ENCODE measurements around the gene FADS3. TPM values are rescaled to one million over a fixed set of nuclear protein-coding genes. Genes with fewer than 3 reads are reported as not detected.
A peak's percentile ranks its signal among the peaks of the same experiment; 100 is the strongest.

The FADS3 gene
- total and polyA plus RNA-seq, 9 of the 15 experiments (the other 6 are each of a cell fraction or from before 2014, with no cell fraction given), result 0.97 to 148 (median 92.7) TPM

GRCh38 chr11:61908730-61909316, 17.5 kb upstream of the FADS3 start:
- Histone ChIP-seq H3K4me2 (ENCODE audit: insufficient read depth, low read length) (peak overlapping the region; percentile 35), H3K27me3 (ENCODE audit: control insufficient read depth in 2 of 2, insufficient read depth in 2 of 2, low read length in 2 of 2) (no peaks in the 10 kb centered on the region), H4K20me1 (replicated peaks; ENCODE audit: control insufficient read depth, insufficient read depth, low read length) (peaks cover 24% of the 10 kb centered on the region; the same call in 1 of the 2 replicates), H2AFZ (ENCODE audit: low read depth, low read length) (no peak overlapping the region), H3K4me3 (no peak overlapping the region), H3K4me1 (replicated peaks in 1 of 2; ENCODE audit: control insufficient read depth in 2 of 2, insufficient read depth in 2 of 2, low read length in 2 of 2) (peaks cover 14 to 70% of the 10 kb centered on the region in 2 experiments), H3K9me1 (ENCODE audit: control insufficient read depth, insufficient read depth, low read length) (peaks cover 12% of the 10 kb centered on the region), H3K27ac (ENCODE audit: extremely low read depth, low read depth, low read length) (peak overlapping the region; percentile 47; the same call in 2 of the 3 replicates), H3K36me3 (ENCODE audit: control insufficient read depth, insufficient read depth, low read length) (peaks cover 55% of the 10 kb centered on the region; the same call in 2 of the 3 replicates), H3K79me2 (ENCODE audit: control insufficient read depth, insufficient read depth, low read length) (peaks cover 53% of the 10 kb centered on the region), H3K9me3 (replicated peaks; ENCODE audit: control insufficient read depth, insufficient read depth, low read depth, low read length) (no peaks in the 10 kb centered on the region), H3K9ac (ENCODE audit: insufficient read depth in 1 of 2, low read depth in 2 of 2, low read length in 2 of 2) (peak overlapping the region in 1 of 2 experiments; percentile 88; a peak in 3 of 4 replicates)
- POLR2A ChIA-PET, result interaction anchor here (0.6 to 2.4 kb wide), 10 partner anchors 8 to 201 kb away, joined by 3 to 9 read pairs (median 4); partner anchors contain the start of gene RAB3IL1
- CTCF ChIA-PET (ENCODE audit: low intra/inter-chr PET ratio), result no interaction called here
- DNase-seq (ENCODE audit: extremely low read depth in 1 of 4, low spot score in 3 of 4) (peak; percentile 59 to 78 (median 67)), FAIRE-seq (peak; percentile 37), ATAC-seq (peak; percentile 76)
- in situ Hi-C loops (cut with MboI) (no loop called here), intact Hi-C loops (cut with micrococcal nuclease) (no loop called here)
- 45% methylated on average over 4 of the region's 10 CpGs for WGBS (ENCODE audit: insufficient coverage, low coverage, missing lambda C conversion rate)
- BruUV-seq (replicated peaks), result no TSS peak
- TF ChIP-seq CXXC5 (CRISPR knock-in tag; IDR thresholded peaks at IDR 0.05) (no peak), C11orf30 (IDR thresholded peaks at IDR 0.05; ENCODE audit: low read depth) (peak; percentile 74), ZNF699 (CRISPR knock-in tag; IDR thresholded peaks at IDR 0.05; ENCODE audit: insufficient replicate concordance) (no peak), MXI1 (IDR thresholded peaks at IDR 0.05; ENCODE audit: low read depth, low read length) (no peak), CSDE1 (IDR thresholded peaks at IDR 0.05) (no peak), CHD2 (IDR thresholded peaks at IDR 0.05; ENCODE audit: low read depth, low read length) (0 out of 2 replicates have a peak, but pooled peaks have one; percentile 26), ZNF586 (CRISPR knock-in tag; conservative IDR thresholded peaks at IDR 0.05) (no peak), MAFK (IDR thresholded peaks at IDR 0.05; ENCODE audit: low read length) (0 out of 2 replicates have a peak, but pooled peaks have one; percentile 21), CHD4 (IDR thresholded peaks at IDR 0.05; ENCODE audit: insufficient read depth, insufficient replicate concordance, low read depth, low read length, poor library complexity, severe bottlenecking) (no peak), MLX (CRISPR knock-in tag; conservative IDR thresholded peaks at IDR 0.05) (no peak), SP1 (CRISPR knock-in tag; IDR thresholded peaks at IDR 0.05) (no peak), ZNF780A (CRISPR knock-in tag; IDR thresholded peaks at IDR 0.05) (no peak), GMEB1 (CRISPR knock-in tag; IDR thresholded peaks at IDR 0.05) (no peak)
- TF ChIP-seq, protein P1, sequence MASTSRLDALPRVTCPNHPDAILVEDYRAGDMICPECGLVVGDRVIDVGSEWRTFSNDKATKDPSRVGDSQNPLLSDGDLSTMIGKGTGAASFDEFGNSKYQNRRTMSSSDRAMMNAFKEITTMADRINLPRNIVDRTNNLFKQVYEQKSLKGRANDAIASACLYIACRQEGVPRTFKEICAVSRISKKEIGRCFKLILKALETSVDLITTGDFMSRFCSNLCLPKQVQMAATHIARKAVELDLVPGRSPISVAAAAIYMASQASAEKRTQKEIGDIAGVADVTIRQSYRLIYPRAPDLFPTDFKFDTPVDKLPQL (IDR thresholded peaks at IDR 0.05; ENCODE audit: extremely low read depth, insufficient read length), result no peak
- TF ChIP-seq, protein P2, sequence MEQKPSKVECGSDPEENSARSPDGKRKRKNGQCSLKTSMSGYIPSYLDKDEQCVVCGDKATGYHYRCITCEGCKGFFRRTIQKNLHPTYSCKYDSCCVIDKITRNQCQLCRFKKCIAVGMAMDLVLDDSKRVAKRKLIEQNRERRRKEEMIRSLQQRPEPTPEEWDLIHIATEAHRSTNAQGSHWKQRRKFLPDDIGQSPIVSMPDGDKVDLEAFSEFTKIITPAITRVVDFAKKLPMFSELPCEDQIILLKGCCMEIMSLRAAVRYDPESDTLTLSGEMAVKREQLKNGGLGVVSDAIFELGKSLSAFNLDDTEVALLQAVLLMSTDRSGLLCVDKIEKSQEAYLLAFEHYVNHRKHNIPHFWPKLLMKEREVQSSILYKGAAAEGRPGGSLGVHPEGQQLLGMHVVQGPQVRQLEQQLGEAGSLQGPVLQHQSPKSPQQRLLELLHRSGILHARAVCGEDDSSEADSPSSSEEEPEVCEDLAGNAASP (IDR thresholded peaks at IDR 0.05), result no peak
- TF ChIP-seq, protein P3, sequence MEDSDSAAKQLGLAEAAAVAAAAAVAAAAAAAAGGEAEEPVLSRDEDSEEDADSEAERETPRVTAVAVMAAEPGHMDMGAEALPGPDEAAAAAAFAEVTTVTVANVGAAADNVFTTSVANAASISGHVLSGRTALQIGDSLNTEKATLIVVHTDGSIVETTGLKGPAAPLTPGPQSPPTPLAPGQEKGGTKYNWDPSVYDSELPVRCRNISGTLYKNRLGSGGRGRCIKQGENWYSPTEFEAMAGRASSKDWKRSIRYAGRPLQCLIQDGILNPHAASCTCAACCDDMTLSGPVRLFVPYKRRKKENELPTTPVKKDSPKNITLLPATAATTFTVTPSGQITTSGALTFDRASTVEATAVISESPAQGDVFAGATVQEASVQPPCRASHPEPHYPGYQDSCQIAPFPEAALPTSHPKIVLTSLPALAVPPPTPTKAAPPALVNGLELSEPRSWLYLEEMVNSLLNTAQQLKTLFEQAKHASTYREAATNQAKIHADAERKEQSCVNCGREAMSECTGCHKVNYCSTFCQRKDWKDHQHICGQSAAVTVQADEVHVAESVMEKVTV (CRISPR knock-in tag; IDR thresholded peaks at IDR 0.05), result no peak

All from K562 (cell line).